Measurements from ENCODE around the gene DNAJB4.
"Not testable (repeated sequence)": the region's sequence is repeated elsewhere in the genome, so short reads cannot be mapped to it uniquely, and the experiment has no call there.

Gene DNAJB4

GRCh38 chr1:78019024-78019423 lies 14.3 kb downstream of the DNAJB4 start:
- Histone ChIP-seq H3K9me3 (no peaks in the 10 kb centered on the region), H3K4me1 (no peaks in the 10 kb centered on the region), H3K4me3 (ENCODE audit: low read depth, low read length) (no peak overlapping the region), H3K27me3 (no peaks in the 10 kb centered on the region), H3K36me3 (no peaks in the 10 kb centered on the region)
- no peak for TF ChIP-seq CTCF (IDR thresholded peaks at IDR 0.05; ENCODE audit: low read depth, low read length)
- DNase-seq = no peak

DNA sequence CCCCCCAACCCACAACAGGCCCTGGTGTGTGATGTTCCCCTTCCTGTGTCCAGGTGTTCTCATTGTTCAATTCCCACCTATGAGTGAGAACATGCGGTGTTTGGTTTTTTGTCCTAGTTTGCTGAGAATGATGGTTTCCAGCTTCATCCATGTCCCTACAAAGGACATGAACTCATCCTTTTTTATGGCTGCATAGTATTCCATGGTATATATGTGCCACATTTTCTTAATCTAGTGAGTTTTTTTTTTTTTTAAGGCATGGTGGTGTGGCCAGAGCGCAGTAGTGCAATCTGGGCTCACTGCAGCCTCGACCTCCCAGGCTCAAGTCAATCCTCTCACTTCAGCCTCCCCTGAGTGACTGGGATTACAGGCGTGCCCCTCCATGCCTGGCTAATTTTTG lies 16.4 kb downstream of the DNAJB4 start:
- H3K27me3 ChIP-seq; H3K9me3 ChIP-seq; H3K36me3 ChIP-seq; DNase-seq; H3K4me1 ChIP-seq; H3K4me3 ChIP-seq (ENCODE audit: low read depth, low read length): not testable (repeated sequence)

GRCh38 chr1:78029793-78030192 lies 25.1 kb downstream of the DNAJB4 start:
- no peak for TF ChIP-seq CTCF (IDR thresholded peaks at IDR 0.05; ENCODE audit: low read depth, low read length)
- Histone ChIP-seq H3K4me3 (ENCODE audit: low read depth, low read length) (no peak overlapping the region), H3K27me3 (no peaks in the 10 kb centered on the region), H3K4me1 (no peaks in the 10 kb centered on the region), H3K9me3 (no peaks in the 10 kb centered on the region), H3K36me3 (no peaks in the 10 kb centered on the region)
- no peak for DNase-seq

DNA sequence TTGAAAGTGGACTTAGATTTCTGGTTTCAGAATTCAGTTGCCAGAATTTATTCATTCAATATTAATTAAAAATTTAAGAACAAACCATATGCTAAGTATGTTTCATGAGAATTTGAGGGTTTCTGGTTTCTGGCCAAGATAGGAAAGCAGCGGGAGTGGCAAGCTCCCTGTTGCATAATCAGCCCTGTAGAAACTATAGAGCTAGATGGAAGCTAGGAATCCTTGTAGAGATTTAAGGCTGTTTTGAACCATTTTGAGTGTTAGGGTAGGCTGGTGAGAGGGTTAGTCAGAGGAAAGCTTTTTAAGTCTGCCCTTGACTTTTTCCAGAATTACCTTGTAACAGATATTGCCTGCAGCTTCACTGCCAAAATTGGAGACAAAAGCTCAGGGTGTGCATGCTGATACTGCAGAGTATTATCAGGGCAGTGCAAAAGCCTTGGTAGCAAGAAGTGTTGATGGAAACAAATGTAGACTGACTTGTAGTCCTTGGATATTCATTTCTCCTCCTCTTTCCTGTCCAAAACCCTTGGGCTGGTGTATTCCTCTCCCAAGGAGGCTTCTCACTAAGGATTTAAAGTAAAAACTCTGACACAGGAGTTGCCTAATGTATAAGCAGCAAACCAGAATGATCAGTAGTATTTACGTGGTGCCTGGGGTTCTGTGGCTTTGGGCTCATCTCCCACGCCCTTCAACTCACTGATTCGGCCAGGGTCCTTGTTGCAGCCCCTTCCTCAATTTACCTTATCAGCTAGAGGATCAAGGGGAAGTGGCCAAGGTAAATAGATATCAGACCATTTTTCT lies 28.5 kb downstream of the DNAJB4 start:
- no peaks in the 10 kb centered on the region for H3K9me3 ChIP-seq
- H3K4me1 ChIP-seq = no peaks in the 10 kb centered on the region
- H3K36me3 ChIP-seq = no peaks in the 10 kb centered on the region
- no peak overlapping the region for H3K4me3 ChIP-seq (ENCODE audit: low read depth, low read length)
- no peaks in the 10 kb centered on the region for H3K27me3 ChIP-seq
- no peak for TF ChIP-seq CTCF (IDR thresholded peaks at IDR 0.05; ENCODE audit: low read depth, low read length)
- no peak for DNase-seq

GRCh38 chr1:78033797-78034172 lies 29.0 kb downstream of the DNAJB4 start:
- Histone ChIP-seq H3K9me3 (no peaks in the 10 kb centered on the region), H3K4me1 (no peaks in the 10 kb centered on the region), H3K36me3 (no peaks in the 10 kb centered on the region), H3K27me3 (no peaks in the 10 kb centered on the region), H3K4me3 (ENCODE audit: low read depth, low read length) (no peak overlapping the region)
- TF ChIP-seq CTCF (IDR thresholded peaks at IDR 0.05; ENCODE audit: low read depth, low read length) = no peak
- DNase-seq = no peak

DNA sequence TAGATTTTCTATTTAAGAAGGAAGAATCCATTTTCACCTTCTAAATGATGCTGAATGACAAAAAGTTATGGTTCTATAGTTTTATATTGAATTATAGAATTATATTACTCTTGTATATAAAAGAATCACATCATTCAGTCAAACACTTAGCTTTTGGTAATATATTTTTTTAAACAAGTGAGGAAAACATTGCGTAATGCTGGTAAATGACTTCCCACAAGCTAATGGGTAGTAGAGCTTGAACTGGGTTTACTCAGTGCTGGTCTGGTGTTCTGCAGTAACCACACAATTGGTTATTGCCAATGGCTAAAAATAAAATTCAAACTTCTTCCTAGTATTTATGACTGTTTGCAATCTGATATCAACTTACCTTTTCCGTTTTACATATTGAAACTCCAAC lies 30.4 kb downstream of the DNAJB4 start:
- no peak for TF ChIP-seq CTCF (IDR thresholded peaks at IDR 0.05; ENCODE audit: low read depth, low read length)
- H3K27me3 ChIP-seq = no peaks in the 10 kb centered on the region
- DNase-seq = no peak
- no peaks in the 10 kb centered on the region for H3K36me3 ChIP-seq
- H3K4me1 ChIP-seq = no peaks in the 10 kb centered on the region
- H3K9me3 ChIP-seq = no peaks in the 10 kb centered on the region
- no peak overlapping the region for H3K4me3 ChIP-seq (ENCODE audit: low read depth, low read length)
